HepG2 (cell line): ENCODE data around the gene MCAT. TPM values are rescaled to one million over a fixed set of nuclear protein-coding genes. Genes with fewer than 3 reads are reported as not detected.

Source experiments
- CHD2 ChIP-seq: IDR thresholded peaks from 2 replicates; pipeline ENCODE4 v1.6.1; 2011; ENCODE audit warnings: low read depth, low read length, improper control_type of control experiment
- ERF ChIP-seq: IDR thresholded peaks from 2 replicates; pipeline ENCODE4 v1.6.1; 2018; ENCODE audit warnings: missing biosample characterization, missing genetic modification reagents
- JUND ChIP-seq: sonication (generic); formaldehyde crosslinking; IDR thresholded peaks from 2 replicates; pipeline ENCODE4 v1.8.0; 2022; ENCODE audit warnings: mild to moderate bottlenecking, missing genetic modification reagents
- PAXIP1 ChIP-seq: sonication (generic); formaldehyde crosslinking; conservative IDR thresholded peaks from 2 replicates; pipeline ENCODE4 v1.4.0; 2020; ENCODE audit warnings: mild to moderate bottlenecking, missing genetic modification reagents, moderate library complexity
- PBX3 ChIP-seq: sonication (generic); formaldehyde crosslinking; IDR thresholded peaks from 2 replicates; pipeline ENCODE4 v1.8.1; 2023; ENCODE audit warnings: missing genetic modification reagents, inconsistent platforms, borderline replicate concordance
- PREB ChIP-seq: sonication (generic); formaldehyde crosslinking; IDR thresholded peaks from 2 replicates; pipeline ENCODE4 v1.4.0; 2020; ENCODE audit warnings: missing genetic modification reagents
- RXRB ChIP-seq: IDR thresholded peaks from 2 replicates; pipeline ENCODE4 v1.6.1; 2016; ENCODE audit warnings: borderline replicate concordance, missing genetic modification reagents, missing compliant biosample characterization
- SCMH1 ChIP-seq: sonication (generic); formaldehyde crosslinking; IDR thresholded peaks from 2 replicates; pipeline ENCODE4 v1.9.0; 2021; ENCODE audit warnings: missing genetic modification reagents, mild to moderate bottlenecking, borderline replicate concordance
- SRSF4 ChIP-seq: fragments of 200-400 bp; formaldehyde crosslinking; IDR thresholded peaks from one replicate; pipeline ENCODE4 v1.6.1; 2018; ENCODE audit warnings: mild to moderate bottlenecking, low read depth, low read length, moderate library complexity; ENCODE audit not compliant: poor library complexity, severe bottlenecking
- SYNCRIP ChIP-seq: fragments of 200-400 bp; formaldehyde crosslinking; IDR thresholded peaks from 2 replicates; pipeline ENCODE4 v1.6.1; 2018; ENCODE audit warnings: mild to moderate bottlenecking, low read depth, low read length; ENCODE audit not compliant: insufficient read depth
- ZNF292 ChIP-seq: sonication (generic); formaldehyde crosslinking; IDR thresholded peaks from 2 replicates; pipeline ENCODE4 v1.8.1; 2022; ENCODE audit warnings: mild to moderate bottlenecking, low read depth, missing genetic modification reagents, borderline replicate concordance
- polyA plus RNA-seq, 8 experiments: library from polyadenylated mRNA; depleted of rRNA in 3 of 8; stranded (reverse) in 7 of 8; unstranded in 1 of 8; fragments of >200 nt; fragmentation: Illumina TruSeq in 4 of 8; extraction: Trizol in 4 of 8; gene quantifications; 2 replicates each; pipeline versions ENCODE4 v1.2.1 to v1.2.3, GENCODE V29; 2011 to 2016; ENCODE audit warnings: low read depth in 4 of 8, missing spikeins in 1 of 8, mixed read lengths in 1 of 8; ENCODE audit not compliant: insufficient read depth in 1 of 8
- total RNA-seq, 5 experiments: library from RNA; depleted of rRNA; stranded (reverse); fragments of >200 nt; fragmentation: Illumina TruSeq; extraction: Trizol; gene quantifications; 2 replicates each; pipeline ENCODE4 v1.2.3, GENCODE V29; 2016; ENCODE audit warnings: low read depth in 1 of 5
- TF ChIP-seq, protein P1 (sequence below): IDR thresholded peaks from 2 replicates; pipeline ENCODE4 v1.6.1; 2016; ENCODE audit warnings: missing genetic modification reagents, missing compliant biosample characterization
- TF ChIP-seq, protein P2 (sequence below): IDR thresholded peaks from 2 replicates; pipeline ENCODE4 v1.6.1; 2016; ENCODE audit warnings: low read depth, missing genetic modification reagents, missing compliant biosample characterization
- TF ChIP-seq, protein P3 (sequence below): IDR thresholded peaks from 2 replicates; pipeline ENCODE4 v1.6.1; 2016; ENCODE audit warnings: missing compliant biosample characterization, missing genetic modification reagents, borderline replicate concordance

MCAT gene
- total and polyA plus RNA-seq, 2 of the 13 experiments (the other 11 are each of a cell fraction or from before 2014, with no cell fraction given), result 9.3 to 16.7 TPM

DNA sequence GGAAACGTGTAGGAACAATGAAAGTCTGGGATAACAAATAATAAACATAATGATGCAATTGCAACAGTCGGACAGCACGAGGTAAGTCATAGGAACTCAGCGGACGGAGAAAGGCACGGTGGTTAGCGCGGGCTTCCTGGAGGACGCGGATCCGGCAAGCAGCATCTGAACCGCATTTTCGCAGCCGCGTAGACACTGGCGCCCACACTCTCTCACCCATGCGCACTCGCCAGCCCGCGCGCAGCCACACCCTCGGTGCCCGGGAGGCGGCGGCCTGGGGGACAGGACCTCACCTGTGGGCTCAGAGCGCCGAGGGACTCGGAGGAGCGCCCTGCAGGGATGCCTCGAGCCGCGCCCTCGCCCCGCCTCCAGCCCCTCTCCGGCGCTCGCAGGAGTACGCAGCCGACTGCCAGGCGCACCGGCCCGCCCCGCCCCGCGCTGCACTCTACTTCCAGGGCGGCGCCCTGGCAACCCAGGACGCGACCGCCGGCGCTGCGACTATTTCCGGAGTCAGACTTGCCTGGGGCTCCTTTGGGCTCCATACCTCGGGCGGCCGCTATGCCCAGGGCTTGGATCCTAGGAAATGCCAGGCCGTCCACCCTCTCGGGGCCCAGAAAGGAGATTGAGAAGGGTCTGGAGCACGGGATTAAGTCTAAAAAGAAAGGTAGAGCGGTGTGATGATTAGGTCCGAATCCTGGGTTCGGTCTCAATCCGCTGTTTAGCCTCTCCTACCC lies 54.0 kb downstream of the MCAT start, which contains the start of gene TTLL1 (continued):
- no peak; the same call in 1 of the 2 replicates for TF ChIP-seq PBX3
- TF ChIP-seq SYNCRIP, result no peak
- TF ChIP-seq ZNF292 (CRISPR knock-in tag), result no peak
- TF ChIP-seq, protein P1, sequence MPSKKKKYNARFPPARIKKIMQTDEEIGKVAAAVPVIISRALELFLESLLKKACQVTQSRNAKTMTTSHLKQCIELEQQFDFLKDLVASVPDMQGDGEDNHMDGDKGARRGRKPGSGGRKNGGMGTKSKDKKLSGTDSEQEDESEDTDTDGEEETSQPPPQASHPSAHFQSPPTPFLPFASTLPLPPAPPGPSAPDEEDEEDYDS (CRISPR knock-in tag), result no peak
- TF ChIP-seq, protein P2, sequence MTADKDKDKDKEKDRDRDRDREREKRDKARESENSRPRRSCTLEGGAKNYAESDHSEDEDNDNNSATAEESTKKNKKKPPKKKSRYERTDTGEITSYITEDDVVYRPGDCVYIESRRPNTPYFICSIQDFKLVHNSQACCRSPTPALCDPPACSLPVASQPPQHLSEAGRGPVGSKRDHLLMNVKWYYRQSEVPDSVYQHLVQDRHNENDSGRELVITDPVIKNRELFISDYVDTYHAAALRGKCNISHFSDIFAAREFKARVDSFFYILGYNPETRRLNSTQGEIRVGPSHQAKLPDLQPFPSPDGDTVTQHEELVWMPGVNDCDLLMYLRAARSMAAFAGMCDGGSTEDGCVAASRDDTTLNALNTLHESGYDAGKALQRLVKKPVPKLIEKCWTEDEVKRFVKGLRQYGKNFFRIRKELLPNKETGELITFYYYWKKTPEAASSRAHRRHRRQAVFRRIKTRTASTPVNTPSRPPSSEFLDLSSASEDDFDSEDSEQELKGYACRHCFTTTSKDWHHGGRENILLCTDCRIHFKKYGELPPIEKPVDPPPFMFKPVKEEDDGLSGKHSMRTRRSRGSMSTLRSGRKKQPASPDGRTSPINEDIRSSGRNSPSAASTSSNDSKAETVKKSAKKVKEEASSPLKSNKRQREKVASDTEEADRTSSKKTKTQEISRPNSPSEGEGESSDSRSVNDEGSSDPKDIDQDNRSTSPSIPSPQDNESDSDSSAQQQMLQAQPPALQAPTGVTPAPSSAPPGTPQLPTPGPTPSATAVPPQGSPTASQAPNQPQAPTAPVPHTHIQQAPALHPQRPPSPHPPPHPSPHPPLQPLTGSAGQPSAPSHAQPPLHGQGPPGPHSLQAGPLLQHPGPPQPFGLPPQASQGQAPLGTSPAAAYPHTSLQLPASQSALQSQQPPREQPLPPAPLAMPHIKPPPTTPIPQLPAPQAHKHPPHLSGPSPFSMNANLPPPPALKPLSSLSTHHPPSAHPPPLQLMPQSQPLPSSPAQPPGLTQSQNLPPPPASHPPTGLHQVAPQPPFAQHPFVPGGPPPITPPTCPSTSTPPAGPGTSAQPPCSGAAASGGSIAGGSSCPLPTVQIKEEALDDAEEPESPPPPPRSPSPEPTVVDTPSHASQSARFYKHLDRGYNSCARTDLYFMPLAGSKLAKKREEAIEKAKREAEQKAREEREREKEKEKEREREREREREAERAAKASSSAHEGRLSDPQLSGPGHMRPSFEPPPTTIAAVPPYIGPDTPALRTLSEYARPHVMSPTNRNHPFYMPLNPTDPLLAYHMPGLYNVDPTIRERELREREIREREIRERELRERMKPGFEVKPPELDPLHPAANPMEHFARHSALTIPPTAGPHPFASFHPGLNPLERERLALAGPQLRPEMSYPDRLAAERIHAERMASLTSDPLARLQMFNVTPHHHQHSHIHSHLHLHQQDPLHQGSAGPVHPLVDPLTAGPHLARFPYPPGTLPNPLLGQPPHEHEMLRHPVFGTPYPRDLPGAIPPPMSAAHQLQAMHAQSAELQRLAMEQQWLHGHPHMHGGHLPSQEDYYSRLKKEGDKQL, result no peak
- TF ChIP-seq JUND (CRISPR knock-in tag), result no peak
- no peak for TF ChIP-seq SCMH1 (CRISPR knock-in tag)
- TF ChIP-seq PAXIP1, result peak; percentile 49
- TF ChIP-seq SRSF4, result no peak
- peak; percentile 48; the same call in 1 of the 2 replicates for TF ChIP-seq ERF (CRISPR knock-in tag)
- TF ChIP-seq RXRB (CRISPR knock-in tag), result peak; percentile 39; the same call in 1 of the 2 replicates
- TF ChIP-seq, protein P3, sequence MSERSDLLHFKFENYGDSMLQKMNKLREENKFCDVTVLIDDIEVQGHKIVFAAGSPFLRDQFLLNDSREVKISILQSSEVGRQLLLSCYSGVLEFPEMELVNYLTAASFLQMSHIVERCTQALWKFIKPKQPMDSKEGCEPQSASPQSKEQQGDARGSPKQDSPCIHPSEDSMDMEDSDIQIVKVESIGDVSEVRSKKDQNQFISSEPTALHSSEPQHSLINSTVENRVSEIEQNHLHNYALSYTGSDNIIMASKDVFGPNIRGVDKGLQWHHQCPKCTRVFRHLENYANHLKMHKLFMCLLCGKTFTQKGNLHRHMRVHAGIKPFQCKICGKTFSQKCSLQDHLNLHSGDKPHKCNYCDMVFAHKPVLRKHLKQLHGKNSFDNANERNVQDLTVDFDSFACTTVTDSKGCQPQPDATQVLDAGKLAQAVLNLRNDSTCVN (CRISPR knock-in tag), result 0 out of 2 replicates have a peak, but pooled peaks have one; percentile 29
- no peak for TF ChIP-seq PREB (CRISPR knock-in tag)
- no peak for TF ChIP-seq CHD2
